ENCODE data around the gene CCDC74A.
"Not testable (repeated sequence)": the region's sequence is repeated elsewhere in the genome, so short reads cannot be mapped to it uniquely, and the experiment has no call there.

The CCDC74A gene

GRCh38 chr2:131567891-131568290 is 40.2 kb downstream of the CCDC74A start:
- H3K4me1 Mint-ChIP-seq, result no peaks in the 10 kb centered on the region
- no peaks in the 10 kb centered on the region for H3K36me3 Mint-ChIP-seq
- H3K4me3 Mint-ChIP-seq, result no peak overlapping the region
- H3K27me3 Mint-ChIP-seq, result peaks cover 21% of the 10 kb centered on the region
- H3K9me3 Mint-ChIP-seq, result no peaks in the 10 kb centered on the region
- H3K27ac Mint-ChIP-seq, result no peak overlapping the region

GRCh38 chr2:131568401-131568800 is 40.7 kb downstream of the CCDC74A start:
- H3K27ac Mint-ChIP-seq, H3K36me3 Mint-ChIP-seq, H3K9me3 Mint-ChIP-seq, H3K4me1 Mint-ChIP-seq, H3K4me3 Mint-ChIP-seq: not testable (repeated sequence)
- peaks cover 21% of the 10 kb centered on the region for H3K27me3 Mint-ChIP-seq

- Mint-ChIP-seq H3K36me3 (no peaks in the 10 kb centered on the region), H3K4me3 (no peak overlapping the region), H3K27me3 (peaks cover 12% of the 10 kb centered on the region), H3K4me1 (no peaks in the 10 kb centered on the region), H3K9me3 (no peaks in the 10 kb centered on the region), H3K27ac (no peak overlapping the region)
Measured at GRCh38 chr2:131572175-131572574, 44.5 kb downstream of the CCDC74A start.

GRCh38 chr2:131577812-131578211 is 50.1 kb downstream of the CCDC74A start:
- no peaks in the 10 kb centered on the region for H3K4me1 Mint-ChIP-seq
- no peaks in the 10 kb centered on the region for H3K36me3 Mint-ChIP-seq
- H3K9me3 Mint-ChIP-seq, result no peaks in the 10 kb centered on the region
- no peak overlapping the region for H3K27ac Mint-ChIP-seq
- H3K27me3 Mint-ChIP-seq, result peaks cover 7% of the 10 kb centered on the region
- H3K4me3 Mint-ChIP-seq, result no peak overlapping the region

- H3K27ac Mint-ChIP-seq, result no peak overlapping the region
- H3K4me1 Mint-ChIP-seq, result no peaks in the 10 kb centered on the region
- H3K27me3 Mint-ChIP-seq, result peaks cover 16% of the 10 kb centered on the region
- H3K9me3 Mint-ChIP-seq, result no peaks in the 10 kb centered on the region
- H3K4me3 Mint-ChIP-seq, result no peak overlapping the region
- no peaks in the 10 kb centered on the region for H3K36me3 Mint-ChIP-seq
Measured at GRCh38 chr2:131580187-131580586, 52.5 kb downstream of the CCDC74A start.
